GM18526 (cell line): Measurements from ENCODE around the gene ANKRD11.

Source experiments
- POLR2A ChIP-seq: IDR thresholded peaks from 3 replicates; pipeline ENCODE4 v1.6.1; 2011; ENCODE audit not compliant: insufficient read length; ENCODE audit errors: extremely low read depth

Gene ANKRD11

DNA sequence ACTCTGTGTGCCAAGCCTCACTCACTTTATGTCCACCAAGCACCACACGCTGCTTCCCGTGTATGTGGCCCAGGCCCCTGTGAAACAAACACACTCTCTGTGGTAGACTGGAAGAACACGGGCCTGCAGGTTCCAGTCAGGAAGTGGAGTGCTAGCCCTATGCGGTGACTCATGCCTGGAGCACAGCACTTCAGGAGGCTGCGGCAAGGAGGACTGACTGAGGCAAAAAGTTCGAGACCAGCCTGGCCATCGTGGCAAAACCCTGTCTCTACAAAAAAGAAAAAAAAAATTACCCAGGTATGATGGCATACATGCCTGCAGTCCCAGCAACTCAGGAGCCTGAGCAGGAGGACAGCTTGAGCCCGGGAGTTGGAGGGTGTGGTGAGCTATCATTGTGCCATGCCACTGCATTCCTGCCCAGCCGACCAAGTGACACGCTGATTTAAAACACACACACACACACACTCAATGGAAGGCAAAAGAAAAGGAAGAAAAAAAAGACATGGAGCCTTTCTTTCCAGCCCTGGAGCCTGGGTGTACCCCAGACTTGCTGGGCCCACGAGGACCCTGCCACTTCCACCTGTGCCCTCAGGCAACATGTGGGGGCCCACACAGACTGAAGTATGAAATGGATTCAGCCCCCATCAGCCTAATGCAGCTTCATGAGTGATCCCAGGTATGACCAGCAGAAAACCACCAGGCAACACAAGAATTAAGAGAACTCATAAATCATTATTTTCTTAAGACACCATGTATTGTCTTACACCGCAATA, 126.6 kb downstream of the ANKRD11 start:
- no peak for TF ChIP-seq POLR2A

DNA sequence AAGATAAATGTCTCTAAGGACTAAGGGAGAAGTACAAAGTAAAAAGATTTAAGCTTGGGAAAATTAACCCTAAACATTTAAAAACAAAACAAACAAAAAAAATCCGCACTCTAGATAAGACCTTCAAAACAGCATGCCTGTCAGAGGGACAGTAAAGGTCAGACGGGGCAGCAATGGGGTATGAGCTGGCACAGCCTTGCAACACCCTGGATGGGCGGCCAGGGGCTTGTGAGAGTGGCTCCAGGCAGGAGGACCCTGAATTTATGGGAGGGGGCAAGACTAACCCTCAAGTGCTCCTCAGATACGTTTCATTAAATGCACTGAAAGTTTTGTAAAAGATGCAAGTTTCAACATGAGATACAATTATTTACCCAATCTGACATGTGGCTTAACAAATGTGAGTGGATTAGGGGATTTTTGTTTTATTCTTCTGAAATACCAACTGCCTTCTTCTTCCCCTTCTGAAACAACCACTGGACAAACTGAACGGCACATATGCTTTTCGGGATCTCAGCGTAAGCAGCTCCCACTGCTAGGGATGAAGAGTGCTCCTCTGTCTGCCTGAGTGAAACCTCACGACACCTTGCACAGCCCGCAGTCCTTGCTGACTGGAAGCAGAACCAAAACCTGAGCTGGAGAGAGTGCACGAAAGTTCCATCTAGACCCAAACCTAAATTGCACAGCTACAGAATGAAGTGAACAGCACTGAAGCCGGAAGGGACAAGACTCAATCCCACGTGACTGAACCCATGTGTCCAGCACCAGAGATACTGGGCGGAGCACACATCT, 128.4 kb downstream of the ANKRD11 start:
- TF ChIP-seq POLR2A, result peak; percentile 26

DNA sequence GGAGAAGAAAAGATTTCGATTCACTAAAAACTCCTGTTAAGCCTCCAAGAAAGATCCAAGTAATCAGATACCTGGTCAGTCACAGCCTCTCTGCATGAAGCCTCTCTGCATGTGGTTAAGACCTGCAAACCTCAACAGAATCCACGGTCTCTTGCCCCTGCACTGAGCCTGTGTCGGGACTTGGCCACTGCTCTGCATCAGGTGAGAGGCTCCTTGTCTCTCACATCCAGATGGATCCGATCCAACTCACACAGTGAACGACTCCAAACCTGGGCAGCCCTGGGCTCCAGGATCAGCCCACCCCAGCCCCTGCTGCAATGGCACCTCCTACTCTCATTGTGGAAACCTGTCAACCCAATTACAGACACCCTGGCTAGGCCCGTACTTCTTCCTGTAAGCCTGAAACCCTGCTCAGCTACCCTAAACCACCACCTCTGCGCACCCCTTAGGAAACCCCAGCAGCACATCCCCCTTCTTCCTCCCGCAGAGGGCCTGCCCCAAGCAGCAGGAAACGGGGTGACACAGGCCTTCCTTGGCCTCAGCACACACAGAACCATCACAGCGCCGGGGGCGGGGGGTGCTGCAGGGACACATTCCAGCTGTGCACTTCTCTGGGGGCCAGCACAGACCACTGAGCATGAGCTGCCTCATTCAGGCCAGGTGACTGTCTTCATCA, 129.5 kb downstream of the ANKRD11 start:
- TF ChIP-seq POLR2A, result no peak

DNA sequence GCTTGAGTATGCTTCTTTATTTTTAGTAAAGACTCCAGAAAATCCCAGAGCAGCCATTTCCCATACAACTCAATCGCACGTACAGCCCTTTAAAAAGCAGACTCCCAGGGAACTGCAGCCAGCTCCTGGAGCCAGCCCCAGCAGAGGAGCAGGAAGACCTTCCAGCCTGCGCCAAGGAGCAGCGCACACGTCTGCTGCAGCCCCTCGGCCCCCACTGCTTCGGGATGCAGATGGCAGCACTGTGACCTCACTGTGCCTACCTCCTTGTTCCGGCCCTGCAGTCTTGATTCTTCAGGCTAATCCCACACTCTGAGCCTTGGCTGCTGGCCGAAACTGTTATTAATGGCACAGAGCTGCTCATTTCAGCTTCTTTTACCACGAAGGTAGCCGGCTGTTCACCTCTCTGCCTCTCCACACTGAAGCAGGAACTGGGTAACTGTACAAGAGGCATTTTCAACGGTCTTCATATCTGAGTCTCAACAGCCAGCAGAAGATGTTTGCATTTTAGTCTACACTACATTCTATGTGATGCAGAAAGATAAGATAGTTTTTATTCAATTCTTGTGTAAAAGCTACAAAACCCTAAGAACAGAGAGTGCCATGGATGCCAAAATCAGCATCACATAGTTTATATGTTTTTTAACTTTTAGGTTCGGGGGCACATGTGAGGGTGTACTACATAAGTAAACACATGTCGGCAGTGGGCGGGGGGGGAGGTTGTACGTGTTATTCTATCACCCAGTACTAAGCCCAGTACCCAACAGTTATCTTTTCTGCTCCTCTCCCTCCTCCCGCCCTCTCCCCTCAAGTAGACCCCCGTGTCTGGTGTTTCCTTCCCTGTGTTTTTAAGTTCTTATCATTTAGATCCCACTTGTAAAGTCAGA, 130.9 kb downstream of the ANKRD11 start:
- no peak for TF ChIP-seq POLR2A

DNA sequence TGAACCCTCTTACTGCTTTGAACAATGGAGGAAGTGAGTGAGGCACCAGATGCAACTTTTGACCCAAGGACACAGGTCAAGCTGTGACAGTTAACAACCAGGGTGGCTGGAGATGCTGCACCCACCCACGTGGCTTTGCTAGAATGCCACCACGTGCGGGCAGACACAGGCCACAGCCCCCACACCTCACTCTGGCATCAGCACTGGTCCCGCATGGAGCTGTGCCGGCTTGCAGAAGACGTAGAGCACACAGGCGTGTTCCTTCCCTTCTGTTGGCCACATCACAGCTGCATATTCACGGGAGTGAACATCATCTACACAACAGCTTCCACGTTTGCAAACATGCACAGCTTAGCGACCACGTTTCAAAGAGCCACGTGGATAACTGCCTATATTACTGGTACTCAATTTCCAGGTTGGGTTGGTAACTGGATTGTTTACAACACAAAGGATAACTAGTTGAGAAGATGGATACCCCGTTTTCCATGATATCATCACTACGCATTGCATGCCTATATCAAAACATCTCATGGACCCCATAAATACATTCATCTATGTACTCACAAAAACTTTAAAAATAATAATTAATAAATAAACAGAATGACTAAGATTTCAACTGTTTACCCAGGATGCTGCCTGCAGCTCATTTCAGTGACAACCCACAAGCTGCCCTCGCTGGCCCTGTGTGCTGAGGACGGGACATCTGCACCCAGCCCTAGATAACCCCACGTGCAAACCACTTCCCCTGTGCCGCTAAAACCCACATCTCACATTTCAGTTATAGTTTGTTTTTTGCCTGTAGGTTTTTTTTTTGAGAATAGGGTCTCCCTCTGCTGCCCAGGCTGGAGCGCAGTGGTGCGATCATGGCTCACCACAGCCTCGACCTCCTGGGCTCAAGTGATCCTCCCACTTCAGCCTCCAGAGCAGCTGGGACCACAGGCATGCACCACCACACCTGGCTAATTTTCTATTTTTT, 132.0 kb downstream of the ANKRD11 start:
- TF ChIP-seq POLR2A, result no peak

DNA sequence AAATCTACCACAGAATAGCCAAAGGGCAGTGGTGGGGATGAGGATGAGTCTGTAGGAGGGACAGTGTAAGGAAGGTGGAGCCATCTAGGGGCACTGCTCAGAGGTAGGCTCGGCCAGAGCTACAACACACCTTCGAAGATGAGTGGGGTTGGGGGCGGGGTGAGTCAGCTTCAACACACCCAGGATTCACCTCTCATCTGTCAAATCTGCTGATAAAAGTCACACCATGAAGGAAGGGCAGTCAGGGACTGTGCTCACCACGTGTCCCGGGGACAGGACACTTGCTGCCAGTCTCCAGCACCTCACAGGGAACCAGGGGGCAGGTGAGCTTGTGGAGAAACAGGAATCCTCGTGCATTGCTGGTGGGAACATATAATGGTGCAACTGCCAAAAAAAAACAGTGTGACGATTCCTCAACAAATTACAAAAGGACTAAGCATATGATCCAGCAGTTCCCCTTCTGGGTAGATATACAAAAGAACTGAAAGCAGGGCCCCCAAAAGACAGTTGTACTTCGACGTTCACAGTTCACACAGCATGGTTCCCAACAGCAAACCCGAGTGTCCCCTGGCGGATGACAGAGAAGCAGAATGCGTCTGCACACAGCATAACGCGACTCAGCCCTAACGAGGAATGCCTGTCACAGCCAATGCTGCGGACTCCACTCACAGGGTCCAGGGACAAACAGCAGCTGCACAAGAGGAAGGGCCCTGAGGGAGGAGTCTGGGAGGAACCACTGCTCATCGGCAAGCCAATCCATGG, 133.1 kb downstream of the ANKRD11 start:
- TF ChIP-seq POLR2A, result no peak

DNA sequence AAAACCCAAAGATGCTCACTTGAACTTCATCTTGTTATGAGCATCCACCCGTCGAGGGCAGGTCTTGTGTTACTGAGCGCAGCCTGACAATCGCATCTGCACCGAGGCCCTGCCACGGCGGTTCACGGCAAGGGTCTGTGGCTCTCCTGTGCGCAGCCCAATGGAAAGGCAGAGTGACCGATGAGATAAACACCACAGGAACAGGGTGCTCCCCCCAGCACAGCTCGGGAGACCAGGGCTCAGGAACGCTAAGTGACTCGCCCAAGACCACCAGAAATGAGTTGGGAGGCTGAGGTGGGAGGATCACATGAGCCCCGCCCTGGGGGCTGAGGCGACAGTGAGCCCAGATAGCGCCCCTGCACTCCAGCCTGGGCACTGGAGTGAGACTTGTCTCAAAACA, 134.7 kb downstream of the ANKRD11 start:
- no peak for TF ChIP-seq POLR2A

DNA sequence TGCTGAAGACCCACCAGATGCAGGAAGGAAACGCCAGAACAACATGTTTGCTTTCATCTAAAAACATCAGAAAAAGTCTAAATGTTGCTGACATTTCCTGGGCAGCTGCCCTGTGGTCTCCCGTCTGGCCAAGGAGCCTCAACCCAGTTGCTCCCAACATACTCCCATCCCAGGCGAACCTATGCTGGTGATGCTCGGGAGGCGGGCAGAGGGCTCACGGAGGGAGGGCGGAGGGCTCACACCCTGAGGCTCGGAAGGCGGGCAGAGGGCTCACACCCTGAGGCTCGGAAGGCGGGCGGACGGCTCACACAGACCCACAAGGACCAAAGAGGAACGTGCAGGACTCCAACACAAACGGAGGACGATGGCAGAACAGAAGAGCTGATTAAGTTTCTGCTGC, 135.4 kb downstream of the ANKRD11 start:
- TF ChIP-seq POLR2A, result no peak

DNA sequence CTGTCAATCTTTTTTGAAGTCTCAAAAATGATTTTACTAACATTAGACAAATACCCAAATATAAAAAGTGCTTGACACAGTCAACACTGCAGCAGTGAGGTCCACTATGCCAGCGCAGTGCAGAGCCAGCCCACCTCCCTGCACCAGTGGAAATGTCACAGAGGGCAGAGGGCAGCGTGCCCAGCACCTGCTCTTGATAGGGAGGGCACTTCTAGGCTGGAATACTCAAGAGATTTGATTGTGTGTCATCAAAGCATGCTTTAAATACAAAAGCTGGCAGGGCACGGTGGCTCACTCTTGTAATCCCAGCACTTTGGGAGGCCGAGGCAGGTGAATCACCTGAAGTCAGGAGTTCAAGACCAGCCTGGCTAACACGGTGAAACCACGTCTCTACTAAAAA, 136.0 kb downstream of the ANKRD11 start:
- no peak for TF ChIP-seq POLR2A

DNA sequence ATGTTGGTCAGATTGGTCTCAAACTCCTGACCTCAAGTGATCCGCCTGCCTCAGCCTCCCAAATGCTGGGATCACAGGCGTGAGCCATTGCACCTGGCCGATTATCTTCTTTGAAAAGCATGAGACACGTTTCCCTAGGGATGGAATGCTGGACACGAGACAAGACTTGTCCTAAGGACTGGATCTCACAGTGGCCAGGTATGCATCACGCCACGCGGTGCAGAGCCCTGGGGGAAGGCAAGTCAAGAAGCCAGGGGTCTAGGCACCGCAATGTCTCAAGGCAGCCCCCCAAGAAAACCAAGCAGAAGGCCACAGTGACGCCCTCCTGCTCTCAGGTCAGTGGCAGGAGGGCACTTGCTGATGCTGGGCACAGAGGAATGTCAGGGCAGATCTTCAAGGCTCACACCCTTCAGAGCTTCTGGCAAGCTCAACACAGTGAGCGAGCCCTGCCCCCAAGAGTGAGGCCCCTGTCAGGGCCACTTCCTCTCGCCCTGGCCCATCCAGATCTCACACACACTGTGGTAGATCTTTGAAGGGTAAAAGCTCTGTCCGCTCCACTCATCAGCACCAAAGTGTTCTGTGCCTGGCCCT, 138.2 kb downstream of the ANKRD11 start:
- no peak for TF ChIP-seq POLR2A

DNA sequence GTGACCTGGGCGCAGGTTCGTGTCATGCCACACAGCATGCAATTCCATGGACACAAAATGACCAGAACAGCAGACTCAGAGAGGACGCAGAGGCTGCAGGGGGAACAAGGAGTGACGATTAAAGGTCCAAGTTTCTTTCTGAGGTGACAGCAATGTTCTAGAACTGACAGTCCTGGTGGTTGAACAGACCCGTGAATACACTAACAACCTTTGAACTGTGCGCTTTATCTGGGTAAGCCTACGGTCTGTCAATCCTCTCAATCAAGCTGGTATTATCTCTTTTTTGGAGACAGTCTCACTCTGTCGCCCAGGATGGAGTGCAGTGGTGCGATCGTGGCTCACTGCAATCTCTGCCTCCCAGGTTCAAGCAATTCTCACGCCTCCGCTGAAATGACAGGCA, 138.7 kb downstream of the ANKRD11 start:
- TF ChIP-seq POLR2A, result no peak

DNA sequence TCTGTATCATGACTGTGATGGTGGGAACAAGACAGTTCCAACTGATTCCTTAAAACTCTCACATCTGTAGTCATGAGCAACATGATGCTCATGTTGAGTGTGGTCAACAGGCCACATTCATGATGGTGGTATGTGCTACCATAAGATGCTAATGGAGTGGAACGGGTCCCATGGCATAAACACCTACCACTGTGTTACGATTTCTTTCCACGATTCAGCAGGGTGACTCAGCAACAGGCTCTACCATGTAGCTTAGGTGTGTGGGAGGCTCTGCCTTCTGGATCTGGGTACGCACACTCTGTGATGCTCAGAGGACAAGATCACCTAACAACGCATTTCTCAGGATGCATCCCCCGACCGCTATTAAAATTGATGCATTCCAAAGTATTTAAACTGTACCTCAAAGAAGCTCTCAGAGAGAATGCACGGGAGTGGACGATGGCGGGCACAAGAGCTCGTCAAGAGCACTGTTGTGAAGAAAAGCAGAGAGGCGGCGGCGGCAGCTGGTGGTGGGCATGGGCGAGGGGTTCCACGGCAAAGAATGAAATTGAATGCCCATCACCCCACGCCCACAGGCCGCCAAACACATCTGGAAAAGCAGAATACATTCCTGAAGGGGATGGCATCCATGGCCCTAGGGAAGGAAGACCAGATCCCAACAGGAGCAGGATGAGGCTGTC, 139.5 kb downstream of the ANKRD11 start:
- no peak for TF ChIP-seq POLR2A
